Activated CD4-positive, alpha-beta T cell treated with anti-CD3 and anti-CD28 coated beads for 36 hours (primary cell): ENCODE results near the gene CAMTA1. TPM values are rescaled to one million over a fixed set of nuclear protein-coding genes. Genes with fewer than 3 reads are reported as not detected.
"Not testable (repeated sequence)": the region's sequence is repeated elsewhere in the genome, so short reads cannot be mapped to it uniquely, and the experiment has no call there.

ENCODE experiments used
- ATAC-seq: fragments of 200-7000 bp; cut with Tn5 transposase; one replicate; pipeline ENCODE4 v1.10.0; 2021; ENCODE audit warnings: mild to moderate bottlenecking, moderate library complexity
- CTCF ChIA-PET: fragments of 350-600 bp; sonication (Branson Sonifier 250); formaldehyde crosslinking; loops from one replicate; lab custom pipeline; 2021; ENCODE audit warnings: antibody characterized with exemption; lab: Charles Lee
- POLR2A ChIA-PET: fragments of 350-600 bp; sonication (Branson Sonifier 250); formaldehyde crosslinking; loops from one replicate; lab custom pipeline; 2021; ENCODE audit warnings: antibody characterized with exemption, inconsistent platforms; lab: Charles Lee
- DNase-seq: peaks from one replicate; pipeline ENCODE4 v3.0.0-alpha.2; 2020
- H3K27ac Mint-ChIP-seq: one replicate; pipeline ENCODE4 v1.8.0; 2021; ENCODE audit warnings: mixed read lengths
- H3K27me3 Mint-ChIP-seq: one replicate; pipeline ENCODE4 v1.8.0; 2021; ENCODE audit warnings: mixed read lengths
- H3K36me3 Mint-ChIP-seq: one replicate; pipeline ENCODE4 v1.8.0; 2021; ENCODE audit warnings: low read depth, mixed read lengths
- H3K4me1 Mint-ChIP-seq: one replicate; pipeline ENCODE4 v1.8.0; 2021; ENCODE audit warnings: mixed read lengths
- H3K4me3 Mint-ChIP-seq: one replicate; pipeline ENCODE4 v1.8.0; 2021; ENCODE audit warnings: mild to moderate bottlenecking, moderate library complexity, mixed read lengths
- H3K9me3 Mint-ChIP-seq: one replicate; pipeline ENCODE4 v1.8.0; 2021; ENCODE audit warnings: low read depth, mixed read lengths
- intact Hi-C, 2 experiments: fragments of 100-400 bp; cut with DNase I in 1 of 2; cut with micrococcal nuclease in 1 of 2; formaldehyde crosslinking; loops; one replicate each; pipeline versions ENCODE4 v1.14.2 to v1.15.1; 2022 to 2024; cut with DNase I, micrococcal nuclease
- total RNA-seq, 2 experiments: library from RNA; stranded (reverse); gene quantifications; one replicate each; pipeline ENCODE4 v1.2.3, GENCODE V29; 2021

The CAMTA1 gene
- total RNA-seq, 2 experiments from 2014 or later: 62.3 to 76.7 TPM

- no peak for ATAC-seq
- Mint-ChIP-seq H3K36me3 (no peaks in the 10 kb centered on the region), H3K27me3 (no peaks in the 10 kb centered on the region), H3K9me3 (no peaks in the 10 kb centered on the region), H3K4me1 (no peaks in the 10 kb centered on the region), H3K4me3 (no peak overlapping the region), H3K27ac (no peak overlapping the region)
- POLR2A ChIA-PET: no interaction called here
- intact Hi-C loops: no loop called here
- CTCF ChIA-PET: interaction anchor here (0.6 kb wide), 1 partner anchor 38 kb away, joined by 4 read pairs; no protein-coding TSS in a partner anchor
- no peak for DNase-seq
These were observed 805.2 kb downstream of the CAMTA1 start for GRCh38 chr1:7590426-7590790.

GRCh38 chr1:7591565-7591964, 806.3 kb downstream of the CAMTA1 start:
- ATAC-seq (no peak), DNase-seq (no peak)
- ChIA-PET CTCF (no interaction called here), POLR2A (interaction anchor here (0.7 kb wide), 1 partner anchor 19 kb away, joined by 3 read pairs; no protein-coding TSS in a partner anchor)
- Mint-ChIP-seq H3K4me3 (no peak overlapping the region), H3K27me3 (no peaks in the 10 kb centered on the region), H3K27ac (no peak overlapping the region), H3K9me3 (no peaks in the 10 kb centered on the region), H3K36me3 (no peaks in the 10 kb centered on the region), H3K4me1 (no peaks in the 10 kb centered on the region)
- intact Hi-C loops: no loop called here

GRCh38 chr1:7592120-7592798, 807.0 kb downstream of the CAMTA1 start:
- DNase-seq (no peak), ATAC-seq (no peak)
- H3K4me1 Mint-ChIP-seq: no peaks in the 10 kb centered on the region
- ChIA-PET POLR2A (interaction anchor here (0.7 kb wide), 1 partner anchor 18 kb away, joined by 3 read pairs; no protein-coding TSS in a partner anchor), CTCF (no interaction called here)
- intact Hi-C loops: no loop called here
- no peaks in the 10 kb centered on the region for H3K9me3 Mint-ChIP-seq
- H3K36me3 Mint-ChIP-seq: no peaks in the 10 kb centered on the region
- no peak overlapping the region for H3K27ac Mint-ChIP-seq
- no peaks in the 10 kb centered on the region for H3K27me3 Mint-ChIP-seq
- H3K4me3 Mint-ChIP-seq: no peak overlapping the region

GRCh38 chr1:7594002-7594713, 808.9 kb downstream of the CAMTA1 start:
- Mint-ChIP-seq H3K27me3 (no peaks in the 10 kb centered on the region), H3K27ac (no peak overlapping the region), H3K9me3 (peaks cover under 1% of the 10 kb centered on the region), H3K36me3 (no peaks in the 10 kb centered on the region), H3K4me1 (no peaks in the 10 kb centered on the region), H3K4me3 (no peak overlapping the region)
- DNase-seq (no peak), ATAC-seq (no peak)
- ChIA-PET POLR2A (no interaction called here), CTCF (no interaction called here)
- intact Hi-C loops: no loop called here

- intact Hi-C loops: no loop called here
- Mint-ChIP-seq H3K4me3 (no peak overlapping the region), H3K27ac (no peak overlapping the region), H3K36me3 (no peaks in the 10 kb centered on the region), H3K4me1 (no peaks in the 10 kb centered on the region), H3K9me3 (peaks cover 3% of the 10 kb centered on the region), H3K27me3 (peaks cover under 1% of the 10 kb centered on the region)
- no peak for ATAC-seq
- CTCF ChIA-PET: interaction anchor here (0.7 kb wide), 1 partner anchor 13 kb away, joined by 3 read pairs; no protein-coding TSS in a partner anchor
- POLR2A ChIA-PET: no interaction called here
- DNase-seq: no peak
These were observed 809.6 kb downstream of the CAMTA1 start for GRCh38 chr1:7594714-7595295.

GRCh38 chr1:7595336-7595735, 810.1 kb downstream of the CAMTA1 start:
- ATAC-seq: no peak
- DNase-seq: no peak
- peaks cover 4% of the 10 kb centered on the region for H3K9me3 Mint-ChIP-seq
- no peak overlapping the region for H3K27ac Mint-ChIP-seq
- H3K27me3 Mint-ChIP-seq: peaks cover 4% of the 10 kb centered on the region
- POLR2A ChIA-PET: no interaction called here
- no peaks in the 10 kb centered on the region for H3K36me3 Mint-ChIP-seq
- H3K4me3 Mint-ChIP-seq: no peak overlapping the region
- no peaks in the 10 kb centered on the region for H3K4me1 Mint-ChIP-seq
- intact Hi-C loops: no loop called here
- CTCF ChIA-PET: interaction anchor here (0.7 kb wide), 1 partner anchor 14 kb away, joined by 3 read pairs; no protein-coding TSS in a partner anchor

GRCh38 chr1:7596126-7596965, 811.1 kb downstream of the CAMTA1 start:
- DNase-seq (no peak), ATAC-seq (no peak)
- intact Hi-C loops: no loop called here
- no peaks in the 10 kb centered on the region for H3K36me3 Mint-ChIP-seq
- H3K4me1 Mint-ChIP-seq: no peaks in the 10 kb centered on the region
- H3K9me3 Mint-ChIP-seq: peaks cover 4% of the 10 kb centered on the region
- ChIA-PET CTCF (no interaction called here), POLR2A (no interaction called here)
- no peak overlapping the region for H3K27ac Mint-ChIP-seq
- H3K27me3 Mint-ChIP-seq: peaks cover 4% of the 10 kb centered on the region
- H3K4me3 Mint-ChIP-seq: no peak overlapping the region

GRCh38 chr1:7598058-7598457, 812.8 kb downstream of the CAMTA1 start:
- H3K4me1 Mint-ChIP-seq, POLR2A ChIA-PET, intact Hi-C loops, DNase-seq, H3K27ac Mint-ChIP-seq, H3K27me3 Mint-ChIP-seq, H3K36me3 Mint-ChIP-seq, H3K4me3 Mint-ChIP-seq, CTCF ChIA-PET, ATAC-seq, H3K9me3 Mint-ChIP-seq: not testable (repeated sequence)

GRCh38 chr1:7604906-7605305, 819.7 kb downstream of the CAMTA1 start:
- CTCF ChIA-PET, POLR2A ChIA-PET: not testable (repeated sequence)

GRCh38 chr1:7606096-7606495, 820.8 kb downstream of the CAMTA1 start:
- ATAC-seq (no peak), DNase-seq (no peak)
- Mint-ChIP-seq H3K27me3 (peaks cover 18% of the 10 kb centered on the region), H3K4me1 (no peaks in the 10 kb centered on the region), H3K27ac (no peak overlapping the region), H3K9me3 (no peaks in the 10 kb centered on the region), H3K4me3 (no peak overlapping the region), H3K36me3 (no peaks in the 10 kb centered on the region)
- CTCF ChIA-PET: no interaction called here
- intact Hi-C loops: no loop called here
- POLR2A ChIA-PET: no interaction called here

More at GRCh38 chr1:7604906-7605305, 819.7 kb downstream of the CAMTA1 start:
- intact Hi-C loops, DNase-seq, H3K27ac Mint-ChIP-seq, H3K4me3 Mint-ChIP-seq, H3K9me3 Mint-ChIP-seq, H3K36me3 Mint-ChIP-seq, ATAC-seq, H3K4me1 Mint-ChIP-seq: not testable (repeated sequence)
- peaks cover 21% of the 10 kb centered on the region for H3K27me3 Mint-ChIP-seq

- H3K27ac Mint-ChIP-seq: no peak overlapping the region
- ChIA-PET CTCF (no interaction called here), POLR2A (no interaction called here)
- H3K4me3 Mint-ChIP-seq: no peak overlapping the region
- ATAC-seq (no peak), DNase-seq (no peak)
- intact Hi-C loops: no loop called here
- H3K27me3 Mint-ChIP-seq: peaks cover 18% of the 10 kb centered on the region
- H3K36me3 Mint-ChIP-seq: no peaks in the 10 kb centered on the region
- H3K9me3 Mint-ChIP-seq: no peaks in the 10 kb centered on the region
- H3K4me1 Mint-ChIP-seq: no peaks in the 10 kb centered on the region
These were observed 821.8 kb downstream of the CAMTA1 start for GRCh38 chr1:7607097-7607496.
